SH-SY5Y (cell line): Measurements from ENCODE around the gene CITED1.

Experiments
- GATA2 ChIP-seq: IDR thresholded peaks from 2 replicates; pipeline ENCODE4 v1.6.1; 2011; ENCODE audit warnings: mild to moderate bottlenecking, low read depth, low read length
- GATA3 ChIP-seq: IDR thresholded peaks from 2 replicates; pipeline ENCODE4 v1.6.1; 2011; ENCODE audit warnings: low read depth, mild to moderate bottlenecking, low read length, moderate library complexity

DNA sequence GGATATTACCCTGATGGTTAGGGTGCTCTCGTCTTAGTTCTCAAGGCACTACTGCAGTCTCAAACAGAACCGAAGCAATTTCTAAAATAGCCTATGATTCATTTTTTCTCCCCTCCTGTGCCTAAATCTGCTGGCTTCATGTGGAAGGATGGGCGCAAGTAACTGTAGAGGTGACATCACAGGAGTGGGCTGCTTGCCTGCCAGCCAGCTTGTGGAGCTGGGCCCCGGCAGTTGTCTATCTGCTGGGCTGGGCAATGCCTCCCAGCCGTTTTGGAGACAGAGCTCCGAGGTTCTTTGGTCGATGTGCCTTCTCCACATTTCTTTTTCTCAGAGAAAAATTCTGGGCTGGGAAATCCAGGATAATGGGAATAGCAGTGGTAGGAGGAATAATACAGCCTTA, 34.3 kb upstream of the CITED1 start:
- TF ChIP-seq GATA2 (no peak), GATA3 (no peak)
